BE2C (cell line): Measurements from ENCODE around the gene CREM.

ENCODE experiments used
- DNase-seq: peaks from one replicate; pipeline ENCODE4 v3.0.0-alpha.2; 2020
- H3K27me3 ChIP-seq: fragments of 250-450 bp; sonication (Bioruptor Pico); 2 replicates; pipeline ENCODE4 v1.5.1; 2020; ENCODE audit warnings: mild to moderate bottlenecking
- H3K36me3 ChIP-seq: fragments of 250-450 bp; sonication (Bioruptor Pico); 2 replicates; pipeline ENCODE4 v1.5.1; 2020; ENCODE audit warnings: mild to moderate bottlenecking
- H3K4me1 ChIP-seq: fragments of 250-450 bp; sonication (Bioruptor Pico); 2 replicates; pipeline ENCODE4 v1.5.1; 2020
- H3K4me3 ChIP-seq: 2 replicates; pipeline ENCODE4 v1.5.1; 2011; ENCODE audit warnings: low read depth, low read length
- H3K9me3 ChIP-seq: fragments of 250-450 bp; sonication (Bioruptor Pico); 2 replicates; pipeline ENCODE4 v1.5.1; 2020
- TF ChIP-seq, protein P1 (sequence below): IDR thresholded peaks from 2 replicates; pipeline ENCODE4 v1.5.1; 2012; ENCODE audit warnings: mild to moderate bottlenecking, low read depth, low read length

CREM gene

DNA sequence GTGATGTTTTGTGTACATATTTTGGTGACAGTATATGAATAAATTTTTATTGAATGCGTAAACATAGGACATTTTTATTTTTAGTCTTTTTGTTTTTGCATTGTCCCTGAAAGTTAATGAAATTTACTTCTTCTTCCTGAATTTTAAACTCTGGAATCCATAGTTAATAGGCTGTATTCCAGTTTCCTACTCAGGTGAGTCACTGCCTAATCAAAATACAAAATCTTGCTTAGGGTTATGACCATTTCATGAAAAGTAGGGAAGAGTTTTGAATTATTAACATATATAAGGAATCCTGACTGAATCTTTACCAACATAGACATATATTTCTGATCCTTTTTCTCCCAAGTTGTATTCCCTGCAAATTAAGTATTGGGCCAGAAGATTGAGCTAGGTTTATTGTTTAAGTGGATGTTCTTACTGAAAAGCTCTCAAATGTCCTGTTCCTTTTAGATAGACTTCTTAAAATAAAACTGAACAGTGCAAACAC, 2.6 kb downstream of the CREM start:
- H3K36me3 ChIP-seq, result no peaks in the 10 kb centered on the region
- no peaks in the 10 kb centered on the region for H3K4me1 ChIP-seq
- H3K9me3 ChIP-seq, result no peaks in the 10 kb centered on the region
- TF ChIP-seq, protein P1, sequence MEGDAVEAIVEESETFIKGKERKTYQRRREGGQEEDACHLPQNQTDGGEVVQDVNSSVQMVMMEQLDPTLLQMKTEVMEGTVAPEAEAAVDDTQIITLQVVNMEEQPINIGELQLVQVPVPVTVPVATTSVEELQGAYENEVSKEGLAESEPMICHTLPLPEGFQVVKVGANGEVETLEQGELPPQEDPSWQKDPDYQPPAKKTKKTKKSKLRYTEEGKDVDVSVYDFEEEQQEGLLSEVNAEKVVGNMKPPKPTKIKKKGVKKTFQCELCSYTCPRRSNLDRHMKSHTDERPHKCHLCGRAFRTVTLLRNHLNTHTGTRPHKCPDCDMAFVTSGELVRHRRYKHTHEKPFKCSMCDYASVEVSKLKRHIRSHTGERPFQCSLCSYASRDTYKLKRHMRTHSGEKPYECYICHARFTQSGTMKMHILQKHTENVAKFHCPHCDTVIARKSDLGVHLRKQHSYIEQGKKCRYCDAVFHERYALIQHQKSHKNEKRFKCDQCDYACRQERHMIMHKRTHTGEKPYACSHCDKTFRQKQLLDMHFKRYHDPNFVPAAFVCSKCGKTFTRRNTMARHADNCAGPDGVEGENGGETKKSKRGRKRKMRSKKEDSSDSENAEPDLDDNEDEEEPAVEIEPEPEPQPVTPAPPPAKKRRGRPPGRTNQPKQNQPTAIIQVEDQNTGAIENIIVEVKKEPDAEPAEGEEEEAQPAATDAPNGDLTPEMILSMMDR, result no peak
- H3K4me3 ChIP-seq, result no peak overlapping the region
- H3K27me3 ChIP-seq, result no peaks in the 10 kb centered on the region
- DNase-seq, result no peak

DNA sequence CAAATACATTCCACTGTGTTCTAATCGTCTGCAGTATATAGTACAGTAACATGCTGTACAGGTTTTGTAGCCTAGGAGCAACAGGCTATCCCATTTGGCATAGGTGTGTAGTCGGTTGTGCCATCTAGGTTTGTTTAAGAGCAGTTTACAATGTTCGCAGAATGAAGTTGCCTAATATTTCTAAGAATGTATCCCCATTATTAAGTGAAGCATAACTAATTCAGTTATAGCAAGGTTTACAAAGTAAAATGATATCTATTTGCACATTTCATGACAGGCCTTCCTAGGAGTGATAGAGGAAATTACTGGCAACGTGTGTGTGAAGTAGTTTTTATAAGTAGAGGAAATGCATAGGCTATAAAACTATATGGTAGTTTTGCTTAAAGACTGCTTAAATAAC, 4.0 kb downstream of the CREM start:
- Histone ChIP-seq H3K4me1 (no peaks in the 10 kb centered on the region), H3K27me3 (no peaks in the 10 kb centered on the region), H3K9me3 (no peaks in the 10 kb centered on the region), H3K36me3 (no peaks in the 10 kb centered on the region), H3K4me3 (no peak overlapping the region)
- DNase-seq, result no peak
- TF ChIP-seq, protein P1, result no peak

DNA sequence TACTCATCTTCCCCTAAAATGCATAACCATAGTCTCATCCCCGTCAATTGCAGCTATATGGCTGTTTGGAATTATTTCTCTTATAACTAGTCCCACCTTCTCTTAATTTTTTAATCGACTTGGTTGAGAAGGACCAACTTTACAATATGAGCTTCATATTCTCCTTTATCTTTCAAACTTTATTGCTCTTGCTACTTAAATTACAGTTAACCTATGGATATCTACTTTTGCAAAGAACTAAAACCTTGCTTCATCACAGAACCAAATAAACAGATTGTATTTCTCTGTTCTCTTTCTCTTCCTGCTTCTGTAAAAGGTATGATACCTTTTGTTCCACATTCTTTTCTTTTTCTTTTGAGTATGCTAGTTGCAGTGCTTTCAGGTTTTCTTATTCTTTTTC, 6.1 kb downstream of the CREM start:
- DNase-seq, result no peak
- Histone ChIP-seq H3K4me3 (no peak overlapping the region), H3K27me3 (no peaks in the 10 kb centered on the region), H3K4me1 (no peaks in the 10 kb centered on the region), H3K9me3 (no peaks in the 10 kb centered on the region), H3K36me3 (no peaks in the 10 kb centered on the region)
- TF ChIP-seq, protein P1, result no peak

DNA sequence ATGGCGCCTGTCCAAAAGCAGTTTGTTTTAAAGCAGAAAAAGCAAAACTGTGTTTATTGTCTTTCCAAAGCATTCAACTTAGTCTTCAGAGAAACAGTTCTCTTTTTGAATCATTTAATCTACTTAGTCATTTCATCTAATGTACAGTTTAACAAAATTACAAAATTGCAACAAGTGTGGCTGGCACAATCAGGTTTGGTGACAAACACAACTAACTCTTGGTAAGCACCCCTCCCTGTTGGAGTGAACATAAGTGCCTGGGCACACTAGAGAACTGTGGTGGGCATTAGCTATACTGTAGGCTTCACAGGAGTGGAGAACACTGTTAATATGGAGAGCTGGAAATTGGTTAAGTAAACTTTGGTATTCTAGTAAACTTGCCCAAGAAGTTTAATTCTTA, 6.9 kb downstream of the CREM start:
- Histone ChIP-seq H3K9me3 (no peaks in the 10 kb centered on the region), H3K36me3 (no peaks in the 10 kb centered on the region), H3K27me3 (no peaks in the 10 kb centered on the region), H3K4me3 (no peak overlapping the region), H3K4me1 (no peaks in the 10 kb centered on the region)
- DNase-seq, result no peak
- TF ChIP-seq, protein P1, result no peak

DNA sequence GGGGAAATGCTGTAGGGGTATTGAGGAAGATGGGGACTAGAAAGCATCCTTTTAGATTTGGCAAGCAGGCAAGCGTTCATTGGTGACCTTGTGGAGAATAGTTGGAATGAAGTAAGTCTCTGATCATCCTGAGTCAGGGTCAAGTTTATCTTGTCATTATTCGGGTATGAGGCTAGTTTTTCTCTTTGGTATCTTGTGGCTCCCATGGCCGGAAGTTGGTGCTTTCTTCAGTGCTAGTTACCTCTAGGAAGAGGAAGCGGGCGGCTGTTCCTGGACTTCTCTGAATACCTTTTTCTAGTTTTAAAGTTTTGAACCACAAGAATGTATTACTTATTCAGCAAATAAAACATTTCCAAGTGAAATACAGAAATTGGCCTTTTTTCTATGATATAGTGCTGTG, 9.2 kb downstream of the CREM start:
- TF ChIP-seq, protein P1, result no peak
- H3K4me1 ChIP-seq, result no peaks in the 10 kb centered on the region
- no peaks in the 10 kb centered on the region for H3K36me3 ChIP-seq
- no peak overlapping the region for H3K4me3 ChIP-seq
- no peaks in the 10 kb centered on the region for H3K27me3 ChIP-seq
- DNase-seq, result no peak
- no peaks in the 10 kb centered on the region for H3K9me3 ChIP-seq

DNA sequence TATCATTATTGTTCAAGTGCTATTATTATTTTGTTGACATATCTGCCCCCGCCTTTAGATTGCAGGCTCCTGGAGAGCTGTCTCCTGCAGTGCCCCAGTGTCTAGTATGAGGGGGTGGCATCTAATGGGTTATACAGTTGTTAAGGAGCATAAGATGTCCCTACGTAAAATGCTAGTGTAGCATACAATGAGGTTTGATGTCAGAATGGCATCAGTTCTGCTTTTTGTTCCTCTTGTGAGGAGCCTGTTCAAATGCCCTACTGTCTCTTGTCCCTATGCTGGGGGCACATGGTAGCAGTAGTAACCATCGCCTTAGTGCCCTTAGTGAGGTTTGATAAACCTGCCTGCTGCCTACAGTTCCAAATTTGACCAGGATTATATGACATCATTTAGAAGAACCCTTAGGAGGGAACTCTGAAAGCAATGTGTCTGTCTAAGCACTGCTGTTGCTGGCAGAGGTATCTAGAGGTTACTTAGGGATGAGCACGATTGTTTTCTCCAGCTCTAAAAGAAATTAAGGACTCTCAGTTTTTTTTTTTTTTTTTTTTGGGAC, 9.7 kb downstream of the CREM start:
- TF ChIP-seq, protein P1, result no peak
- H3K27me3 ChIP-seq, result no peaks in the 10 kb centered on the region
- no peak for DNase-seq
- no peaks in the 10 kb centered on the region for H3K9me3 ChIP-seq
- no peaks in the 10 kb centered on the region for H3K36me3 ChIP-seq
- no peaks in the 10 kb centered on the region for H3K4me1 ChIP-seq
- no peak overlapping the region for H3K4me3 ChIP-seq
